SK-N-SH (cell line): Measurements from ENCODE around the gene ALDH3A1. TPM values are rescaled to one million over a fixed set of nuclear protein-coding genes. Genes with fewer than 3 reads are reported as not detected.

Experiments
- CTCF ChIA-PET: fragments of 300-600, 350-600 bp; formaldehyde crosslinking; extraction: SDS; loops from one replicate; lab custom pipeline; 2021; lab: Yijun Ruan, JAX
- POLR2A ChIA-PET: fragments of 350-600 bp; sonication (Branson Sonifier 250); formaldehyde crosslinking; extraction: SDS; loops from one replicate; lab custom pipeline; 2020; ENCODE audit warnings: antibody characterized with exemption, inconsistent platforms; lab: Yijun Ruan, JAX
- DNase-seq: peaks from one replicate; pipeline ENCODE4 v3.0.0; 2012
- H2AFZ ChIP-seq: fragments of 200-600 bp; sonication (generic); 2 replicates; pipeline ENCODE4 v1.8.1; 2016; ENCODE audit warnings: antibody characterized with exemption, mild to moderate bottlenecking, low read depth
- H3F3A ChIP-seq: fragments of 200-600 bp; sonication (generic); replicated peaks from 2 replicates; pipeline ENCODE3; 2016; ENCODE audit warnings: antibody characterized with exemption, mild to moderate bottlenecking; ENCODE audit not compliant: insufficient read depth
- H3K27ac ChIP-seq, 2 experiments: fragments of 200-500 bp in 1 of 2; fragments of 200-600 bp in 1 of 2; sonication (Bioruptor generic) in 1 of 2; sonication (generic), shearing (Covaris generic) in 1 of 2; 2 replicates each; pipeline versions ENCODE4 v1.5.1 to v1.6.1; 2014 to 2016; ENCODE audit warnings: low read depth in 2 of 2, inconsistent platforms in 1 of 2, low read length in 1 of 2, mild to moderate bottlenecking in 1 of 2, mixed read lengths in 1 of 2
- H3K27me3 ChIP-seq: fragments of 200-600 bp; sonication (generic), shearing (Covaris generic); 2 replicates; pipeline ENCODE4 v1.6.1; 2016; ENCODE audit warnings: mixed run types; ENCODE audit not compliant: insufficient read depth
- H3K36me3 ChIP-seq, 2 experiments: fragments of 200-500 bp in 1 of 2; fragments of 200-600 bp in 1 of 2; sonication (Bioruptor generic) in 1 of 2; sonication (generic) in 1 of 2; replicated peaks in 1 of 2; 2 replicates each; pipeline versions ENCODE3 to v1.5.1; 2014 to 2016; ENCODE audit warnings: low read length in 1 of 2, mild to moderate bottlenecking in 1 of 2; ENCODE audit not compliant: insufficient read depth in 2 of 2, control insufficient read depth in 1 of 2
- H3K4me1 ChIP-seq, 2 experiments: fragments of 200-500 bp in 1 of 2; fragments of 200-600 bp in 1 of 2; sonication (Bioruptor generic) in 1 of 2; sonication (generic), shearing (Covaris generic) in 1 of 2; 2 replicates each; pipeline versions ENCODE4 v1.5.1 to v1.6.1; 2014 to 2016; ENCODE audit warnings: low read depth in 1 of 2, low read length in 1 of 2, mixed run types in 1 of 2; ENCODE audit not compliant: insufficient read depth in 2 of 2, control insufficient read depth in 1 of 2
- H3K4me2 ChIP-seq: fragments of 200-600 bp; sonication (generic), shearing (Covaris generic); 2 replicates; pipeline ENCODE4 v1.6.1; 2017; ENCODE audit warnings: mixed run types
- H3K4me3 ChIP-seq, 2 experiments: fragments of 200-500 bp in 1 of 2; fragments of 200-600 bp in 1 of 2; sonication (Bioruptor generic) in 1 of 2; sonication (generic), shearing (Covaris generic) in 1 of 2; 2 replicates each; pipeline versions ENCODE4 v1.5.1 to v1.8.1; 2014 to 2016; ENCODE audit warnings: low read depth in 2 of 2, inconsistent platforms in 1 of 2, low read length in 1 of 2, mild to moderate bottlenecking in 1 of 2, mixed read lengths in 1 of 2, moderate library complexity in 1 of 2
- H3K79me2 ChIP-seq: fragments of 200-600 bp; sonication (generic); 2 replicates; pipeline ENCODE4 v1.8.1; 2017; ENCODE audit warnings: mild to moderate bottlenecking; ENCODE audit not compliant: insufficient read depth
- H3K9ac ChIP-seq: fragments of 200-600 bp; sonication (generic); 2 replicates; pipeline ENCODE4 v1.6.1; 2017; ENCODE audit warnings: mixed run types
- H3K9me2 ChIP-seq: fragments of 200-600 bp; sonication (generic); 2 replicates; pipeline ENCODE4 v1.6.1; 2017; ENCODE audit warnings: mixed run types
- H3K9me3 ChIP-seq: fragments of 200-600 bp; sonication (generic); 2 replicates; pipeline ENCODE4 v1.6.1; 2017; ENCODE audit warnings: mixed run types, mild to moderate bottlenecking, moderate library complexity
- H4K20me1 ChIP-seq: fragments of 200-600 bp; sonication (generic); 2 replicates; pipeline ENCODE4 v1.6.1; 2017; ENCODE audit warnings: mild to moderate bottlenecking, mixed run types; ENCODE audit not compliant: insufficient read depth
- CHD2 ChIP-seq: fragments of 150-350 bp; IDR thresholded peaks from 2 replicates; pipeline ENCODE4 v1.6.1; 2018; ENCODE audit warnings: low read length; ENCODE audit not compliant: partially characterized antibody
- CTCF ChIP-seq: fragments of 200-600 bp; sonication (generic); IDR thresholded peaks from 2 replicates; pipeline ENCODE4 v1.6.1; 2017; ENCODE audit warnings: antibody characterized with exemption, mild to moderate bottlenecking, moderate library complexity
- ELF1 ChIP-seq: IDR thresholded peaks from 2 replicates; pipeline ENCODE4 v1.4.0; 2012
- EP300 ChIP-seq, 2 experiments: IDR thresholded peaks; 2 replicates each; pipeline versions ENCODE4 v1.4.0 to v1.6.1; 2012; ENCODE audit warnings: borderline replicate concordance in 1 of 2, low read depth in 1 of 2, low read length in 1 of 2
- EZH2phosphoT487 ChIP-seq: fragments of 200-600 bp; sonication (generic); IDR thresholded peaks from 2 replicates; pipeline ENCODE4 v1.6.1; 2017; ENCODE audit warnings: low read depth, mixed run types, mild to moderate bottlenecking, antibody characterized with exemption, moderate library complexity, borderline replicate concordance
- FOXJ3 ChIP-seq: sonication (generic); formaldehyde crosslinking; IDR thresholded peaks from 2 replicates; pipeline ENCODE4 v1.5.1; 2020; ENCODE audit warnings: mild to moderate bottlenecking, missing genetic modification reagents
- FOXM1 ChIP-seq: IDR thresholded peaks from 2 replicates; pipeline ENCODE4 v1.4.0; 2012; ENCODE audit warnings: low read depth, mild to moderate bottlenecking
- GABPA ChIP-seq: IDR thresholded peaks from 2 replicates; pipeline ENCODE4 v1.4.0; 2012; ENCODE audit warnings: low read depth, mild to moderate bottlenecking
- GATA2 ChIP-seq: sonication (generic); formaldehyde crosslinking; IDR thresholded peaks from 2 replicates; pipeline ENCODE4 v1.5.0; 2020; ENCODE audit warnings: mild to moderate bottlenecking, missing genetic modification reagents
- JUND ChIP-seq: IDR thresholded peaks from 2 replicates; pipeline ENCODE4 v1.4.0; 2012
- MAX ChIP-seq: IDR thresholded peaks from 2 replicates; pipeline ENCODE4 v1.4.0; 2012; ENCODE audit warnings: low read depth
- MEF2A ChIP-seq: IDR thresholded peaks from 2 replicates; pipeline ENCODE4 v1.4.0; 2012; ENCODE audit warnings: low read depth, borderline replicate concordance
- MXI1 ChIP-seq: IDR thresholded peaks from 2 replicates; pipeline ENCODE4 v1.6.1; 2012; ENCODE audit warnings: mild to moderate bottlenecking, low read depth, low read length, improper control_type of control experiment
- NFIC ChIP-seq: IDR thresholded peaks from 2 replicates; pipeline ENCODE4 v1.4.0; 2012; ENCODE audit warnings: borderline replicate concordance
- NRF1 ChIP-seq: IDR thresholded peaks from 2 replicates; pipeline ENCODE4 v1.6.1; 2012; ENCODE audit warnings: low read depth, mild to moderate bottlenecking, low read length
- PBX3 ChIP-seq: IDR thresholded peaks from 2 replicates; pipeline ENCODE4; 2012
- POLR2AphosphoS5 ChIP-seq: IDR thresholded peaks from 2 replicates; pipeline ENCODE4 v1.6.1; 2012; ENCODE audit warnings: low read depth, low read length
- RAD21 ChIP-seq: IDR thresholded peaks from 2 replicates; pipeline ENCODE4 v1.6.1; 2012; ENCODE audit warnings: mild to moderate bottlenecking, low read length
- RCOR1 ChIP-seq: fragments of 150-350 bp; IDR thresholded peaks from 2 replicates; pipeline ENCODE4 v1.6.1; 2017; ENCODE audit warnings: antibody characterized with exemption, low read length
- REST ChIP-seq: IDR thresholded peaks from 2 replicates; pipeline ENCODE4 v1.6.1; 2012; ENCODE audit warnings: mild to moderate bottlenecking, low read depth, low read length, moderate library complexity
- RFX5 ChIP-seq: IDR thresholded peaks from 2 replicates; pipeline ENCODE4 v1.6.1; 2012; ENCODE audit warnings: mild to moderate bottlenecking, improper control_type of control experiment, low read length
- RXRA ChIP-seq: IDR thresholded peaks from 2 replicates; pipeline ENCODE4 v1.4.0; 2012; ENCODE audit warnings: low read depth, mild to moderate bottlenecking, borderline replicate concordance
- SMC3 ChIP-seq: IDR thresholded peaks from 2 replicates; pipeline ENCODE4 v1.6.1; 2012; ENCODE audit warnings: low read depth, low read length, improper control_type of control experiment
- TAF1 ChIP-seq: IDR thresholded peaks from 2 replicates; pipeline ENCODE4 v1.6.1; 2012; ENCODE audit warnings: low read depth, mild to moderate bottlenecking, low read length, moderate library complexity, borderline replicate concordance
- TCF12 ChIP-seq: IDR thresholded peaks from 2 replicates; pipeline ENCODE4 v1.4.0; 2012
- USF2 ChIP-seq: fragments of 150-350 bp; IDR thresholded peaks from 2 replicates; pipeline ENCODE4 v1.6.1; 2017; ENCODE audit warnings: antibody characterized with exemption, low read length, low read depth, borderline replicate concordance
- YY1 ChIP-seq: IDR thresholded peaks from 2 replicates; pipeline ENCODE4 v1.4.0; 2012; ENCODE audit warnings: low read depth, mild to moderate bottlenecking
- WGBS: methylation state at CpG from one replicate; pipeline ENCODE4 v1.1.6; 2017; ENCODE audit warnings: low lambda C conversion rate; 5-methylcytosine and 5-hydroxymethylcytosine counted together
- polyA plus RNA-seq, 3 experiments: library from polyadenylated mRNA; depleted of rRNA; stranded (reverse); fragments of >200 nt; gene quantifications; 2 replicates each; pipeline ENCODE4 v1.2.3, GENCODE V29; 2012

The ALDH3A1 gene
- polyA plus RNA-seq, 1 of the 3 experiments (the other 2 are of a cell fraction) = 0.79 TPM

- Histone ChIP-seq H3K9me2 (no peaks in the 10 kb centered on the region), H3F3A (peaks cover 16% of the 10 kb centered on the region), H2AFZ (peak overlapping the region; percentile 82; the same call in 1 of the 2 replicates), H4K20me1 (no peaks in the 10 kb centered on the region), H3K27me3 (no peaks in the 10 kb centered on the region), H3K4me2 (peak overlapping the region; percentile 25; the same call in 1 of the 2 replicates), H3K79me2 (no peaks in the 10 kb centered on the region), H3K9ac (peak overlapping the region; percentile 74; the same call in 1 of the 2 replicates), H3K36me3 (no peaks in the 10 kb centered on the region), H3K4me1 (peaks cover 10 to 18% of the 10 kb centered on the region in 2 experiments; a peak in 3 of 4 replicates), H3K9me3 (no peaks in the 10 kb centered on the region), H3K27ac (peak overlapping the region; percentile 79 to 97), H3K4me3 (no peak overlapping the region)
- WGBS = 50% methylated on average over 12 of the region's 12 CpGs
- ChIA-PET POLR2A (no interaction called here), CTCF (interaction anchor here (0.9 to 4.7 kb wide), 12 partner anchors 9 to 391 kb away, joined by 3 to 48 read pairs (median 4); partner anchors contain the start of gene B9D1)
- no peak for DNase-seq
- no peak for TF ChIP-seq GATA2
- no peak for TF ChIP-seq FOXM1
- no peak for TF ChIP-seq PBX3
- TF ChIP-seq JUND = no peak
- TF ChIP-seq FOXJ3 (CRISPR knock-in tag) = no peak
- no peak for TF ChIP-seq MEF2A
- TF ChIP-seq RXRA = no peak
- TF ChIP-seq SMC3 = peak; percentile 42
- TF ChIP-seq NFIC = no peak
- TF ChIP-seq EZH2phosphoT487 = no peak
- TF ChIP-seq TAF1 = no peak
- TF ChIP-seq GABPA = no peak
- no peak for TF ChIP-seq MXI1
- TF ChIP-seq NRF1 = no peak
- peak; percentile 41; the same call in 1 of the 2 replicates for TF ChIP-seq RAD21
- TF ChIP-seq ELF1 = no peak
- TF ChIP-seq EP300 (IDR thresholded peaks at IDR 0.05; ENCODE audit: borderline replicate concordance in 1 of 2, low read depth in 1 of 2, low read length in 1 of 2) = no peak
- TF ChIP-seq CTCF = peak; percentile 64
- TF ChIP-seq POLR2AphosphoS5 = no peak
- TF ChIP-seq TCF12 = peak; percentile 20; the same call in 1 of the 2 replicates
- no peak for TF ChIP-seq REST
- no peak for TF ChIP-seq USF2
- no peak for TF ChIP-seq RFX5
- no peak for TF ChIP-seq CHD2
- no peak for TF ChIP-seq RCOR1
- 0 out of 2 replicates have a peak, but pooled peaks have one; percentile 17 for TF ChIP-seq MAX
- 0 out of 2 replicates have a peak, but pooled peaks have one; percentile 14 for TF ChIP-seq YY1
These were observed 5.8 kb upstream of the ALDH3A1 start for GRCh38 chr17:19753661-19754463.
